ENCODE results near the gene HOXD9.

- TF ChIP-seq POLR2A (IDR thresholded peaks at IDR 0.05) (no peak), EP300 (IDR thresholded peaks at IDR 0.05; ENCODE audit: low read depth) (no peak)
- TF ChIP-seq, protein P1, sequence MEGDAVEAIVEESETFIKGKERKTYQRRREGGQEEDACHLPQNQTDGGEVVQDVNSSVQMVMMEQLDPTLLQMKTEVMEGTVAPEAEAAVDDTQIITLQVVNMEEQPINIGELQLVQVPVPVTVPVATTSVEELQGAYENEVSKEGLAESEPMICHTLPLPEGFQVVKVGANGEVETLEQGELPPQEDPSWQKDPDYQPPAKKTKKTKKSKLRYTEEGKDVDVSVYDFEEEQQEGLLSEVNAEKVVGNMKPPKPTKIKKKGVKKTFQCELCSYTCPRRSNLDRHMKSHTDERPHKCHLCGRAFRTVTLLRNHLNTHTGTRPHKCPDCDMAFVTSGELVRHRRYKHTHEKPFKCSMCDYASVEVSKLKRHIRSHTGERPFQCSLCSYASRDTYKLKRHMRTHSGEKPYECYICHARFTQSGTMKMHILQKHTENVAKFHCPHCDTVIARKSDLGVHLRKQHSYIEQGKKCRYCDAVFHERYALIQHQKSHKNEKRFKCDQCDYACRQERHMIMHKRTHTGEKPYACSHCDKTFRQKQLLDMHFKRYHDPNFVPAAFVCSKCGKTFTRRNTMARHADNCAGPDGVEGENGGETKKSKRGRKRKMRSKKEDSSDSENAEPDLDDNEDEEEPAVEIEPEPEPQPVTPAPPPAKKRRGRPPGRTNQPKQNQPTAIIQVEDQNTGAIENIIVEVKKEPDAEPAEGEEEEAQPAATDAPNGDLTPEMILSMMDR (IDR thresholded peaks at IDR 0.05), result no peak
Measured at GRCh38 chr2:176107731-176108181, 14.8 kb upstream of the HOXD9 start.

Measured in transverse colon (tissue), 3 donors.